GM23338 (cell line): Measurements from ENCODE around the gene GPN3.

Experiments
- POLR2AphosphoS5 ChIP-seq: IDR thresholded peaks from 2 replicates; pipeline ENCODE4 v1.6.1; 2016; ENCODE audit warnings: antibody characterized with exemption, low read depth
- TF ChIP-seq, protein P1 (sequence below), 2 experiments: fragments of 200-600 bp in 1 of 2; sonication (generic) in 1 of 2; conservative IDR thresholded peaks; 2 replicates each; pipeline versions ENCODE4 v1.5.1 to v1.6.1; 2016 to 2017; ENCODE audit warnings: antibody characterized with exemption in 2 of 2, low read depth in 2 of 2, mild to moderate bottlenecking in 2 of 2, moderate library complexity in 1 of 2

DNA sequence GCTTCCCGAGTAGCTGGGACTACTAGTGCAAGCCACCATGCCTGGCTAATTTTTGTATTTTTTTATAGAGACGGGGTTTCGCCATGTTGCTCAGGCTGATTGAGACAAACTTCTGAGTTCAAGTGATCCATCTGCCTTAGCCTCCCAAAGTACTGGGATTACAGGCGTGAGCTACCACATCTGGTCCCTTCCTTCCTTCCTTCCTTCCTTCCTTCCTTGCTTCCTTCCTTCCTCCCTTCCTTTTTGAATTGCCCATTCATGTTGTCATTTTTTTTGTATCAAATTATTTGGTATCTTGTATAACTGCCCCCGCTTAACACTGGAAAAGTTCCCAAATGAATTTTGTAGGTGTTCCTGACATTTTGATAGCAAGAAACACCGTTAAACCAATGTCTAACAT is 45.8 kb upstream of the GPN3 start:
- TF ChIP-seq POLR2AphosphoS5, result no peak
- TF ChIP-seq, protein P1, sequence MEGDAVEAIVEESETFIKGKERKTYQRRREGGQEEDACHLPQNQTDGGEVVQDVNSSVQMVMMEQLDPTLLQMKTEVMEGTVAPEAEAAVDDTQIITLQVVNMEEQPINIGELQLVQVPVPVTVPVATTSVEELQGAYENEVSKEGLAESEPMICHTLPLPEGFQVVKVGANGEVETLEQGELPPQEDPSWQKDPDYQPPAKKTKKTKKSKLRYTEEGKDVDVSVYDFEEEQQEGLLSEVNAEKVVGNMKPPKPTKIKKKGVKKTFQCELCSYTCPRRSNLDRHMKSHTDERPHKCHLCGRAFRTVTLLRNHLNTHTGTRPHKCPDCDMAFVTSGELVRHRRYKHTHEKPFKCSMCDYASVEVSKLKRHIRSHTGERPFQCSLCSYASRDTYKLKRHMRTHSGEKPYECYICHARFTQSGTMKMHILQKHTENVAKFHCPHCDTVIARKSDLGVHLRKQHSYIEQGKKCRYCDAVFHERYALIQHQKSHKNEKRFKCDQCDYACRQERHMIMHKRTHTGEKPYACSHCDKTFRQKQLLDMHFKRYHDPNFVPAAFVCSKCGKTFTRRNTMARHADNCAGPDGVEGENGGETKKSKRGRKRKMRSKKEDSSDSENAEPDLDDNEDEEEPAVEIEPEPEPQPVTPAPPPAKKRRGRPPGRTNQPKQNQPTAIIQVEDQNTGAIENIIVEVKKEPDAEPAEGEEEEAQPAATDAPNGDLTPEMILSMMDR (conservative IDR thresholded peaks at IDR 0.05; ENCODE audit: low read depth in 2 of 2), result no peak
